LNCAP (cell line): ENCODE data around the gene WFDC10A.

Source experiments
- TF ChIP-seq, protein P1 (sequence below): fragments of 450-650 bp; IDR thresholded peaks from 2 replicates; pipeline ENCODE4 v1.5.1; 2017; ENCODE audit warnings: mild to moderate bottlenecking

WFDC10A gene

DNA sequence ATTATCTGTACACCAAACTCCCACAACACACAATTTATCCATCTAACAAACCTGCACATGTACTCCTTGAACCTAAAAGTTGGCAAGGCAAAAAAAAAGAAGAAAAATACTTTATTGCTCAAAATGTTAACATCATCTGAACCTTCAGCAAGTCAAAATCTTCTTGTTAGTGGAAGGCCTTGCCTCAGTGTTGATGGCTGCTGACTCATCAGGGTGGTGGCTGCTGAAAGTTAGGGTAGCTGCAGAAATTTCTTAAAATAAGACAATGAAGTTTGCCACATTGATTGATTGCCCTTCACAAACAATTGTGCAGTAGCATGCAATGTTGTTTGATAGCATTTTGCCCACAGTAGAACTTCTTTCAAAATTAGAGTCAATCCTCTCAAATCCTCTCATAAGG, 43.2 kb downstream of the WFDC10A start:
- TF ChIP-seq, protein P1, sequence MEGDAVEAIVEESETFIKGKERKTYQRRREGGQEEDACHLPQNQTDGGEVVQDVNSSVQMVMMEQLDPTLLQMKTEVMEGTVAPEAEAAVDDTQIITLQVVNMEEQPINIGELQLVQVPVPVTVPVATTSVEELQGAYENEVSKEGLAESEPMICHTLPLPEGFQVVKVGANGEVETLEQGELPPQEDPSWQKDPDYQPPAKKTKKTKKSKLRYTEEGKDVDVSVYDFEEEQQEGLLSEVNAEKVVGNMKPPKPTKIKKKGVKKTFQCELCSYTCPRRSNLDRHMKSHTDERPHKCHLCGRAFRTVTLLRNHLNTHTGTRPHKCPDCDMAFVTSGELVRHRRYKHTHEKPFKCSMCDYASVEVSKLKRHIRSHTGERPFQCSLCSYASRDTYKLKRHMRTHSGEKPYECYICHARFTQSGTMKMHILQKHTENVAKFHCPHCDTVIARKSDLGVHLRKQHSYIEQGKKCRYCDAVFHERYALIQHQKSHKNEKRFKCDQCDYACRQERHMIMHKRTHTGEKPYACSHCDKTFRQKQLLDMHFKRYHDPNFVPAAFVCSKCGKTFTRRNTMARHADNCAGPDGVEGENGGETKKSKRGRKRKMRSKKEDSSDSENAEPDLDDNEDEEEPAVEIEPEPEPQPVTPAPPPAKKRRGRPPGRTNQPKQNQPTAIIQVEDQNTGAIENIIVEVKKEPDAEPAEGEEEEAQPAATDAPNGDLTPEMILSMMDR: no peak

DNA sequence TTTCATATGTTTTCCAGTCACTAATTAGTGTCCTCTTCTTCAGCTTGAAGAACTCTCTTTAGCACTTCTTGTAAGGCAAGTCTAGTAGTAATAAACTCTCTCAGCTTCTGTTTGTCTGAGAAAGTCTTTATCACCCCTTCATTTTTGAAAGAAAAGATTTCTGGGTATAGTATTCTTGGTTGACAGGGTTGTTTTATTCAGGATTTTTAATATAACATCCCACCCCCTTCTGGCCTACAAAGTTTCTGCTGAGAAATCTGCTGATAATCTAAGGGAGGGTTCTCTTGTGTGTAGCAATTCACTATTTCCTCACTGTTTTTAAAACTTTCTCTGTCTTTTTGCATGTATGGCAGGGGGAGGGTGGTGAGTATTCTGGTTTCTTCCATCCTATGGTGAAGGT, 50.1 kb downstream of the WFDC10A start:
- TF ChIP-seq, protein P1: no peak
